ENCODE results near the gene MYF6. TPM values are rescaled to one million over a fixed set of nuclear protein-coding genes. Genes with fewer than 3 reads are reported as not detected.

The MYF6 gene
- total RNA-seq, 1 experiment from 2014 or later: not detected

GRCh38 chr12:80700327-80700726 is 7.1 kb upstream of the MYF6 start:
- H3K9me3 Mint-ChIP-seq (ENCODE audit: unreplicated experiment): no peaks in the 10 kb centered on the region
- ChIA-PET POLR2A (no interaction called here), CTCF (no interaction called here)
- peaks cover 11% of the 10 kb centered on the region for H3K4me1 Mint-ChIP-seq (ENCODE audit: insufficient read depth, unreplicated experiment)
- no peak for TF ChIP-seq CTCF (IDR thresholded peaks at IDR 0.05; ENCODE audit: unreplicated experiment)
- intact Hi-C loops (cut with micrococcal nuclease): no loop called here
- H3K27ac Mint-ChIP-seq (ENCODE audit: low read depth, unreplicated experiment): no peak overlapping the region
- peaks cover 26% of the 10 kb centered on the region for H3K27me3 Mint-ChIP-seq (ENCODE audit: insufficient read depth, unreplicated experiment)
- DNase-seq (ENCODE audit: unreplicated experiment): no peak
- BruUV-seq (replicated peaks): no TSS peak
- no peaks in the 10 kb centered on the region for H3K36me3 Mint-ChIP-seq (ENCODE audit: insufficient read depth, unreplicated experiment)
- no peak overlapping the region for H3K4me3 Mint-ChIP-seq (ENCODE audit: unreplicated experiment)

- H3K27ac Mint-ChIP-seq (ENCODE audit: low read depth, unreplicated experiment): no peak overlapping the region
- POLR2A ChIA-PET: no interaction called here
- no TSS peak for BruUV-seq (replicated peaks)
- H3K9me3 Mint-ChIP-seq (ENCODE audit: unreplicated experiment): no peaks in the 10 kb centered on the region
- intact Hi-C loops (cut with micrococcal nuclease): no loop called here
- H3K4me1 Mint-ChIP-seq (ENCODE audit: insufficient read depth, unreplicated experiment): peaks cover 11% of the 10 kb centered on the region
- TF ChIP-seq CTCF (IDR thresholded peaks at IDR 0.05; ENCODE audit: unreplicated experiment): no peak
- H3K4me3 Mint-ChIP-seq (ENCODE audit: unreplicated experiment): no peak overlapping the region
- no peaks in the 10 kb centered on the region for H3K36me3 Mint-ChIP-seq (ENCODE audit: insufficient read depth, unreplicated experiment)
- no peak for DNase-seq (ENCODE audit: unreplicated experiment)
- CTCF ChIA-PET: no interaction called here
- H3K27me3 Mint-ChIP-seq (ENCODE audit: insufficient read depth, unreplicated experiment): peaks cover 26% of the 10 kb centered on the region
Observed at GRCh38 chr12:80701388-80701787, 6.0 kb upstream of the MYF6 start.

- TSS peak; percentile 70 for BruUV-seq (replicated peaks)
Observed at GRCh38 chr12:80702889-80703805, 4.3 kb upstream of the MYF6 start.

More at GRCh38 chr12:80702889-80703805, 4.3 kb upstream of the MYF6 start:
- H3K4me3 Mint-ChIP-seq (ENCODE audit: unreplicated experiment): peak overlapping the region; percentile 53
- CTCF ChIA-PET: interaction anchor here (0.6 to 1.3 kb wide), 5 partner anchors 35 to 116 kb away, joined by 3 to 5 read pairs (median 3); no protein-coding TSS in a partner anchor
- peak; percentile 89 for DNase-seq (ENCODE audit: unreplicated experiment)
- no peak for TF ChIP-seq CTCF (IDR thresholded peaks at IDR 0.05; ENCODE audit: unreplicated experiment)
- POLR2A ChIA-PET: interaction anchor here (0.6 to 1.4 kb wide), 3 partner anchors 8 to 1786 kb away, joined by 3 to 8 read pairs (median 3); no protein-coding TSS in a partner anchor
- H3K9me3 Mint-ChIP-seq (ENCODE audit: unreplicated experiment): no peaks in the 10 kb centered on the region
- peaks cover 11% of the 10 kb centered on the region for H3K4me1 Mint-ChIP-seq (ENCODE audit: insufficient read depth, unreplicated experiment)
- H3K27ac Mint-ChIP-seq (ENCODE audit: low read depth, unreplicated experiment): no peak overlapping the region
- intact Hi-C loops (cut with micrococcal nuclease): no loop called here
- no peaks in the 10 kb centered on the region for H3K36me3 Mint-ChIP-seq (ENCODE audit: insufficient read depth, unreplicated experiment)
- H3K27me3 Mint-ChIP-seq (ENCODE audit: insufficient read depth, unreplicated experiment): peaks cover 13% of the 10 kb centered on the region
